Fibroblast of skin of right biceps (primary cell): ENCODE data around the gene RAB5A.
"Not testable (repeated sequence)": the region's sequence is repeated elsewhere in the genome, so short reads cannot be mapped to it uniquely, and the experiment has no call there.

Experiments used
- DNase-seq: peaks from one replicate; pipeline ENCODE4 v3.0.0-alpha.2; 2013

RAB5A gene

DNA sequence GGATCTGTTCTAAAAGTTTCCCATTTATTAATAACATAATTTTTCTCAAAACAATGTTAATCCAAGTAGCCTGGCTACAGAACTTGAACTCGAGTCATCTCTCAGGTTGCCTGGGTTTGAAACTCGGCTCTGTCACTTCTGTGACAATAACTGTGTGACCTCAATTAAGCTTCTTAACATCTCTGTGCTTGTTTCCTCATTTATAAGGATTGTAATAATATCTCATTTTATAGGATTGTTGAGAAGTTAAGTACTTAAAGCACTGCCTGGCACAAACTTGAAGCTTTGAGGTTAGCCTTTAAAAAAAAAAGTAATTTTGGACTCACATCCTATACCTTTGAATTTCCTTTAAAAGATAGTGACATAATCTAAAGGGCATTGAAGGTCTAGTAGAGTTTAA, 3.4 kb downstream of the RAB5A start:
- DNase-seq: no peak

DNA sequence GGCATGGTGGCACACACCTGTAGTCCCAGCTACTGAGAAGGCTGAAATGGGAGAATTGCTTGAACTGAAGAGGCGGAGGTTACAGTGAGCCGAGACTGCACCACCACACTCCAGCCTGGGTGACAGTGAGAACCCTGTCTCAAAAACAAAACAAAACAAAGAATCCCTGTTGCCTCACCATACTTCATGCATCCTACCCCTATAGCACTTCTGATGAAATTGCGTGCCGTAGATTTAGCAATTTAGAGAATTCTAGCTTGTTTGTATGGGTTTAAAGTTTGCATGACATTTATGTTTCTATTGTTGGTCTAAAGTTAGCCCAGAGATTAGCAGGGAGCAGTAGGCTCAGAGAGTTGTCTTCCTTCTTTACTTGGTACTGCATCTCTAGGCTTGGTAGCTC, 7.8 kb downstream of the RAB5A start:
- no peak for DNase-seq

DNA sequence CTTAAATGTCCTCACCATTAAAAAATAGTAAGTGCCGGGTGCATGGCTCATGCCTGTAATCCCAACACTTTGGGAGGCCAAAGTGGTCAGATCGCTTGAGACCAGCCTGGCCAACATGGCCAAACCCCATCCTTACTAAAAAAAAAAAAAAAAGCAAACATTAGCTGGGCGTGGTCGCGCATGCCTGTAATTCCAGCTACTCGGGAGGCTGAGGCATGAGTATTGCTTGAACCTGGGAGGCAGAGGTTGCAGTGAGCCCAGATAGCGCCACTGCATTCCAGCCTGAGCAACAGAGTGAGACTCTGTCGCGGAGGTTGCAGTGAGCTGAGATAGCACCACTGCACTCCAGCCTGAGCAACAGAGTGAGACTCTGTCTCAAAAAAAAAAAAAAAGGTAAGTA, 10.5 kb downstream of the RAB5A start:
- not testable (repeated sequence) for DNase-seq

DNA sequence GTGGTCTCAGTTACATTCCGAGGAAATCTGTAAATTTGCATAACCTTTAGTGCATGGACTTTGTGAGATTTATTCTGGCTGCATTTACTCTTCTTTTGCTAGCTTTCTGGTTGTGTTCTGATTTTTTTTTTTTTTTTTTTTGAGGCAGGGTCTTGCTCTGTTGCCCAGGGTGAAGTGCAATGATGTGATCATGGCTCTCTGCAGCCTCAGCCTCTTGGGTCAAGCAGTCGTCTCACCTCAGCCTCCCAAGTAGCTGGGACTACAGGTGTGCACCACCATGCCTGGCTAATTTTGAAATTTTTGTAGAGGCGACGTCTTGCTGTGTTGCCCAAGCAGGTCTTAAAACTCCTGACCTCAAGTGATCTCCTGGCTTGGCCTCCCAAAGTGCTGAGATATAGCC, 12.6 kb downstream of the RAB5A start:
- no peak for DNase-seq

DNA sequence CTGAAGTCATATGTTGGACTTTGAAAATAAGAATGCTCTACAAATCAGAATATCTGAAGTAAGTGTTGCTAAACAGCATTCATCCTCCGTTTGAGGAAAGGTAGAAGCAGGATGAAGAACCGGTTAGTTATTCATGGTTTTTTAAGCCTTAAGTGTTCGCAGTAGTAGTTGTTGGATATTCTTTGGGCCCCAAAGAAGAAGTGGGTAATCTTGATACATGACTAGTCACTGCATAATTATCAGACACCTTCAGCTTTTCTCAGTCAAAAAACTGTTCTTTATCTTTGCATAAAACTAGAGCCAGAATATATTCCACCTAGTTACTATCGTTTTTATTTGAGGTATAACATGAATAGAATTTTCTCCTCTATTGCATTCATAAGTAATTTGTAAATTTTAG, 13.8 kb downstream of the RAB5A start:
- no peak for DNase-seq

DNA sequence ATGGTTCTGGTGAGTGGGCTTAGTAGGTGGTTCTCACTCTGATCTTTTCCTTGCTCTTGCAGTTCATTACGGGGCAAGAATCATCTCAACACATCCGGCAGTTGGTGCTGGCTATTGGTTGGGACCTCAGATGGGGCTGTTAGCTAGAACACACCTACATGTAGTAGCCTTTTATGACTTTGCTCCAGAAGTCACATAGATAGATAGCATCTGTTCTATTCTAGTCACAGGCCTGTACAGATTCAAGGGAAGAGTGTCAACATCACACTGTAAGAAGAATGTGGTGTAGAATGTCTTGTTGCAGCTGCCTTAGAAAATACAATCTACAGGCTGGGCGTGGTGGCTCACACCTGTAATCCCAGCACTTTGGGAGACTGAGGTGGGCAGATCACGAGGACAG, 15.1 kb downstream of the RAB5A start:
- no peak for DNase-seq

DNA sequence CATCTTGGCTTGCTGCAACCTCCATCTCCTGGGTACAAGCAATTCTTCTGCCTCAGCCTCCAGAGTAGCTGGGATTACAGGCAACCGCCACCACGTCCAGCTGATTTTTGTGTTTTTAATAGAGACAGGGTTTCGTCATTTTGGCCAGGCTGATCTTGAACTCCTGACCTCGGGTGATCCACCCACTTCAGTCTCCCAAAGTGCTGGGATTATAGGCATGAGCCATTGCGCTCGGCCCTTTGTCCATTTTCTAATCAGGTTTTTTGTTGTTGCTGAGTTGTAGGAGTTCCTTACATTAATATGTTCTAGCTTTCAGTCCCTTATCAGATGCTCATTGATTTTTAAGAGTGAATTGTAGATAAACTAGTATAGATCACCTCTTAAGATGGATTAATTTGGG, 20.3 kb downstream of the RAB5A start:
- no peak for DNase-seq

DNA sequence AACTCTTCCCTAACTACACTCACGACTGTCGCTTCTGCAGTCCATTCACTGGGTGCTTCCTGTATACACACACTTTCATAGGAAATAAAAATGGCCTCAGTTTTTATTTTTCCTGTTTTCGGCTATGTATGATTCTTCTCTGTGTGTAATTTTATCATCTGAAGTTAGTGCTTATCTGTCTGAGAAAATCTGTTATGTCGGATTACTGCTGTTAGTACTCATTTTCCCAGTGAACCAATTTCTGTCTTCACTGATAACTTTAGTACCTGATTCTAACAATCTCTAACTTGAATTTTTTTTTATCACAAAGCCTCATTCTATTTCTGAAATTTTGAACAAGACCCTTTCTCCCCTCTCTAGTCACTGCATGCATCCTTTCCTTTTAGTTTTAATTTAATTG, 20.9 kb downstream of the RAB5A start:
- DNase-seq: no peak

DNA sequence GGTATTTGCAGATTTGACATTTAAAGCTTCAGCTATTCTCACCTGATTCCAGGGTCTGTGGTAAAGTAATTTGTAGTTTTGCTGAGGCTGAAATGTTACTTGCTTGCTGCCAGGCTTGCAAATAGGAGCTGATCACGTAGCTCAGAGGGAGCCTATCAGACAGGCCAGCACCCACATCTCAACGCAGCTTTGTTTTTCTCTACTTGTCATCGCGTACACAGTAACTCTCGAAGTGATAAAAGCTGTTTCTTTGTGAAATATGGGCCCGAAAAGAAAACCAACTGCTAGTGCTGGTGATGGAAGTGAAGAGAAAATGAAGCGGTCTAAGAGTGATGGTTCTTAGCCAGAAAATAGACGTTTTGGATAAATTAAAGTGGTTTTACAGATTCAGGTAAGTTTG, 23.4 kb downstream of the RAB5A start:
- DNase-seq: no peak

DNA sequence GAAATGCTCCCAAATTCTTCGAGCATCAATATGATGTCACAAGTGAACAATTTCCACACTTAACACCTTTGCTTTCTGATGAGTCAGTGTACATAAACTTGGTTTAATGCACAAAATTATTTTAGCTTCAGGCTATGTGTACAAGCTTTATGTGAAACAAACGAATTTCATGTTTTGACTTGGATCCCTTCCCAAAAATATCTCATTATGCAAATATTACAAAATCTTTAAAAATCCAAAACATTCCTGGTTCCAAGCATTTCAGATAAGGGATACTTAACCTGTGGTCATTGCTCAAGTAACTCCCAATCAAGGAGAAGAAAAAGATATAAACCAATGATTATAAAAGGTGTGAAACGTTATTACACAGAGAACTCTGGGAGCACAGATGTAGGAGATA, 25.2 kb downstream of the RAB5A start:
- DNase-seq: peak; percentile 56

DNA sequence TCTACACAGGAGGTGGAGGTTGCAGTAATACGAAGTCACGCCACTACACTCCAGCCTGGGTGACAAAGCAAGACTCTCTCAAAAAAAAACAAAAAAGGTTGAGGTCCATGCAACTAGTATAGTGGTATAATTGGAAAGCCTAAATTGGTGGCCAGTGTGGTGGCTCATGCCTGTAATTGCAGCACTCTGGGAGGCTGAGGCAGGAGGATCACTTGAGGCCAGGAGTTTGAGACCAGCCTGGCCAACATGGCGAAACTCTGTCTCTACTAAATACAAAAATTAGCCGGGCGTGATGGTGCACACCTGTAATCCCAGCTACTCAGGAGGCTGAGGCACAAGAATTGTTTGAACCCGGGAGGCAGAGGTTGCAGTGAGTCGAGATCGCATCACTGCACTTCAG, 42.0 kb downstream of the RAB5A start:
- DNase-seq: not testable (repeated sequence)

DNA sequence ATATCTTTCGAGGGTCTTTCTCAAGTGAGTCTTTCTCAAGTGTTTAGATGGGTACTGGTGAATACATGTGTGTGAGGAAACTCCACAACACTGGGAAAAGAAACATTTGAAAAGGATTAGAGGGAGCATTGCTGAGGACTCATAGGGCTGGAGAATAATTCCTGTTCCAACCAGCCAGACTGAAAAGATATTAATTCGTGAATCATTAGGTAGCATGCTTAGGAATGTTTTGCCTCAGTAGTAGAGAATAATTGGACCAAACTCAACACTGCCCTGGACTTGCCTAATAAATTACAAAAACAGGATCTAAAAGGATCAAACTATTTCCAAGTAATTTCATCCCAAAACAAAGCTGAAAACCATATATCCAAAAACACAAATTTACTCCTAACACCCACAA, 47.9 kb downstream of the RAB5A start:
- DNase-seq: peak; percentile 3

DNA sequence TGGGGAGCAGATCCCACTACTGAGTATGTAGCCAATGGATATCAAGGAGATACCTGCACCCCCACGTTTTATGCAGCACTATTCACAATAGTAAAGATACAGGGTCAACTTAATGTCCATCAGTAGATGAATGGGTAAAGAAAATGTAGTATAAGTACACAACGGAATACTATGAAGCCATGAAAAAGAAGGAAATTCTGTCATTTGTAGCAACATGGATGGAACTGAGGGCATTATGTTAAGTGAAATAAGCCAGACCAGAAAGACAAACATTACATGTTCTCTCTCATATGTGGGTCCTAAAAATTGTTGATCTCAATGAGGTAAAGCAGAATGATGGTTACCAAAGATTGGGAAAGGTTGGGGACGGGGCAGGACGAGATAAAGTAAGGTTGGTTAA, 50.6 kb downstream of the RAB5A start:
- DNase-seq: no peak

DNA sequence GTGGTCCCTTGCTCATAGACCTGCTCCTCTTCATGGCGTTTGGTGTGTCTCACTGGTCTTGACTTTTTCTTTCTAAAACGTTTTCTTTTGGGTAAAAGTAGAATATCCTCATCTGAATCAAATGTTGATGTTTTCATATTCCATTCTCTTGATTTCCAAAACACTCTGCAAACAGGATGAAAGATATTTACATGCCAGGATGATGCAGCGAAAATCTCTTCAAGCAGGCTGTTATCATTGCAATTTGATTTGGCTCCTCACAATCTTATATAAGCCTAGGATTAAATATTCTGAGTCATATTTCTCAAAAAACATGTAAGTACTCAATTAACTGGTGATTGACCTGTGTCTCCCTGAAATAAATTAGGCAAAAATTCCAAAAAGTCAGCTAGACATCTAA, 55.0 kb downstream of the RAB5A start:
- DNase-seq: no peak

DNA sequence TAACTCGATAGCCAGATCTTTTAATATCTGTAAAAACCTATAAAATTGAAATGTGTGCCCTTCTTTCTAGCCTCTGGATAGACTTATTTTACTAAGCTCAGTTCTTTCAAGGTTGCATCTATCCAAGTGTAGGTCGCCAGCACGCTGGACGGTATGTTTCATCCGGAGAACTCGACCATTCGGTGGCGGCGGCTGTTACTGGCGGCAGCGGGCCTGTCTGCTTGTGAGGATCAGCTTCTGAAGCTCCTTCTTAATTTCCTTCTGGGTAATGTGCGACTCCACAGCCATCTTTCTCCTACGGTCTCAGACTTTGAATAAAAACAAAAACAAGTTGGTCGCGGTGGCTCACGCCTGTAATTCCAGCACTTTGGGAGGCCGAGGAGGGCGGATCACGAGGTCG, 61.1 kb downstream of the RAB5A start:
- no peak for DNase-seq

DNA sequence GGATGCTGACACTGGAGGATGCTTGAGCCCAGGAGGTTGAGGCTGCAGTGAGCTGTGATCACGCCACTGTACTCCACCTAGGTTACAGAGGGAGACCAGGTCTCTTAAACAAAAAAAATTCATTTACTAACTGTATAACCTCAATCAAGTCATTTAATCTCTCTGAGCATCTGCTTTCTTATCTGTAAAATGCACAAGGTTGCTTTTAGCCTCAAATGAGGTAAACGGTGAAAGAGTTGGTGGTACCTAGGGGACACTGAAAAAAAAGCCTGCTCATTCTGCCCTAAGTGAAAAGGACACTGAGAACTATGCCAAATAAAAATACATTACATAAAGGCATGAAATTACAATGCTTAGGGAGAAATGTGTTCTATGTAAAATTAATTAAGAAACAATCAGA, 61.7 kb downstream of the RAB5A start:
- no peak for DNase-seq

DNA sequence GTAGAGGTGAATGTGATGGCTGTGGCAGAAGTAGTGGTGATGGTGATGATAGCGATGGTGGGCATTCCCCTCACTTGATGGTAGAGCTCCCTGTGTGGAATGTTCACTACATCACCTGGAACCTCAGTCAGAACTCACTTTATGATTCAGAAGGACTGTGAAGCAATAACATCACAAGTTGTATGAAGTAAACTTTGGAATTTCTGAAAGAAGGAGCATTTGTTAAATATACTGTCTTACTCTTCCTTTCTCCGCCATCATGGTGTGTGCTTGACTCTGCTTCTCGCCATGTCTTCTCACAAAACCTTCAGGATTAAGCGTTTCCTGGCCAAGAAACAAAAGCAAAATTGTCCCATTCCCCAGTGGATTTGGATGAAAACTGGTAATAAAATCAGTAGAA, 65.3 kb downstream of the RAB5A start, which contains the start of gene PP2D1:
PP2D1 (minus strand) TSS at position 101 of the 400 bp plus-strand sequence. CDS start 192 bp downstream, outside the sequence.
- no peak for DNase-seq

DNA sequence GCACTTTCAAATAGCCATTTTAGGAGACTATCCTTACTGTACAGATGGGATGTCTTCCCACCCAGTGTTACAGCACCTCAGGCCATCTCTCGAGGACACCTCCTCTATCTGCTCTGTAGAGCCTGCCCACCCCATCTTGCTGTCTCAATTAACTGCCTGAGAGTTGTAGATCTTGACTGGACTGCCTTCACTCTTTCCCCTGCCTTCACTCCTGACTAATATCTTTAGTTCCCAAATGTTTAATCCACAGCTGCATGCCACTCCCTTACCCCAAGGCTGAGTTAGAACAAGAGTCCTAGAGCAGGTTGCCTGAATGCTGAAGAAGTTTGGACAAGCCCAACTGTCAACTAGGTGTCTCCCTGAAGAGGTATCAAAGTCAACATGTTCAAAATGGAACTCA, 66.5 kb downstream of the RAB5A start:
- DNase-seq: no peak

DNA sequence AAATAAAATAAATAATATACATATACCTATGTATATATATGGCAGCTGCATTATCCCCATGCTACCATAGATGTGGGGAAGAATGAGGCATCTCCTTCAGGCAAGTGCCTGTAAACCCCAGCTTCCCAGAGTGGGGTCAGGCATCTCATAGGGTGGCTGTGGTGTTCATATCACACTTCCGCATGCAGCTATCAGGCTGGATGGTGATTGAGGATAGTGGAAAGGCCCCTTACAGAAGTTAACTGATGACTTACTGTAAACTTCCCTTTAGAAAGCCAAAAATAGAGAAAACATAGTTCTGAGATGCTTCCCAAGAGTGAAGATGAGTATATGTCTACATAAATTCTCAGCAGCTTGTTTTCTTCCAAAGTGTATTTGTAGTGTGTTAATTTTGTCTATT, 68.6 kb downstream of the RAB5A start:
- DNase-seq: no peak

DNA sequence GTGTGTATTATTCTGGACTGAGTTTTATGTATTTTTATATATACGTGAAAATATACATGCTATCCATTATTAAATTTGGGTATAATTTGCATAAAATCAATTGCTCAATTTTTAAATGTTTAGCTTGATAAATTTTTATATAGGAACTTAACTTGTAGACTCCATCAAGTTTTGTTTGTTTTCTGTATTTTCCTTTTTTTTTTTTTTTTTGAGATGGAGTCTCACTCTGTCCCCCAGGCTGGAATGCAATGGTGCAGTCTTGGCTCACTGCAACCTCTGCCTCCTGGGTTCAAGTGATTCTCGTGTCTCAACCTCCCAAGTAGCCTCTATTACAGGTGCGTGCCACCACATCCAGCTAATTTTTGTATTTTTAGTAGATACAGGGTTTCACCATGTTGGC, 69.2 kb downstream of the RAB5A start:
- DNase-seq: not testable (repeated sequence)

DNA sequence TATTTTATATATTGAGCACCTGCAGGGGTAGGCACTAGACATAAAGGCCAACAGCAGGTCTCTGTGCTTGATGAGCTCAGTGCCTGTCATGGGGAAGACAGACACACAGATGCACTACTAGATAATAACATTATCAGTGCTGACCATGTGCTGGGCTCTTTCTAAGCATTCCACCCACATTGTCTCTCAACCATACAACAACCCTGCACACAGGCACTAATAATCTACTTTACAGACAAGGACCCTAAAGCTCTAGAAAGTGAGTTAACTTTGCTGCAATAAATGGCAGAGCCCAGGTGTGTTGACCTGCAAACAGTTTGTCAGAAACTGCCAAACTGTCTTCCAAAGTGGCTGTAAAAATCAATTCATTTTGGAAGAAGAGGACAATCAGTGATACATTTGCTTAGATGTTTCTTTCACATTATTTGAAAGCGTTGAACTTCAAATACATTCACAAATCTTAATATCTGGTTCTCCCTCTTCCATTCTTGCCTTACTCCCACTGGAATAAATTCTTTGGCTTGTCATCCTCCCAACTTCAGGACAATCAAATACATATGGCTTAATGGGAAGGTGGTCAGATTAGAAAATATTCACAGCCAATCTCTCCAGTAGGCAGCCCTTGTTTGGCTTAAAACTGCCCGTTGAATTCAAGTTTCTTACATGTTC, 76.2 kb downstream of the RAB5A start:
- DNase-seq: no peak

DNA sequence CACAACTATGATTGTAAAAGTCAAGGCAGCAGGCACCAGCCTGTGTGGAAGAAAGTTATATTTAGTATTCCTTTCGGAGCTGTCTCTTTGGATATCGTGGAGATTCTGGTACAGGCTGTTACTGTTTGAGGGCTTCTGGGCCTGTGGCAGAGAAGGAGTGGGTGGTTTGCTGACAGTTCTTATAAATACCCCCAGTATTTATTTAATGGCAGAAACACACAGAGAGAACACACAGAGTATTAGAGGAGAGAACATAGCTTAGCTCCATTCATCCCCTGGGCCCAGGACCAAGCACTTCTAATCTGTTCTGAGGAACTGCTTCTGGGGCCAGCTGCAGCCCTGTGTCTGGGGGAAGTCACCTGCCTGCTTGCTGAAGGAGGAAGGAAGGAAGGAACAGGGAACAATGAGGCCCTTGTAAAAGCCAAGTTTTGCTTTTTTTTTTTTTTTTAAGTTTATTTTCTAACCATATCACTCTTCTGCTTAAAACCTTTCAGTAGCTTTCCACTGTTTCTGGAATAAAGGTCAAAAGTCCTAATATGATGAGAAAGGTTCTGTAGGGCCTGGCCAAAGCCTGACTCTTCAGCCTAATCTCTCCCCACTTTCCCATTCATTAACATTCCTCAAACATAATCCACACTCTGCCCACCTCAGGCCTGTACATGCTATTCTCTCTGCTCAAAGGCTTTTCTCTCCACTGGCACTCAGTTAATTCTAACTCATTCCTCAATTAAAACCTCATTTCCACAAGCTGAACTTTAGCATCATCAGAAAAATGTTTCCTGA, 76.9 kb downstream of the RAB5A start:
- DNase-seq: no peak

DNA sequence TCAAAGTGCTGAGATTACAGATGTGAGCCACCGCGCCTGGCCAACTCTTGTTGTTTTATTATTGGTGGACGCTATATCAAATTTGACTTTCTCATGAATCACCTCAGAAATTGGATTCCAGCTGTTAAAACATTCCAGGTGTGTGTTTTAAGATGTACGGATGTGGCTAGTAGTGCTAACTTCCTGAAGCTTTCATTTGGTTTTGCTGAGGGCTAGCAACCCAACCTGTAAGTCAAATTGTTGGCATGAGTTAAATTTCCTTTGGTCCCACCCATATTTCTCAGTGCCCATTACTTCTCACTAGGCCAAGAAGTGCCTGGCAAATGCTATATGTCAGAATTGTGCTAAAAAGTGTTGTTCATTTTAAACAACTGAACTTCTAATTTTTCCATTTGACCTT, 80.2 kb downstream of the RAB5A start:
- no peak for DNase-seq

DNA sequence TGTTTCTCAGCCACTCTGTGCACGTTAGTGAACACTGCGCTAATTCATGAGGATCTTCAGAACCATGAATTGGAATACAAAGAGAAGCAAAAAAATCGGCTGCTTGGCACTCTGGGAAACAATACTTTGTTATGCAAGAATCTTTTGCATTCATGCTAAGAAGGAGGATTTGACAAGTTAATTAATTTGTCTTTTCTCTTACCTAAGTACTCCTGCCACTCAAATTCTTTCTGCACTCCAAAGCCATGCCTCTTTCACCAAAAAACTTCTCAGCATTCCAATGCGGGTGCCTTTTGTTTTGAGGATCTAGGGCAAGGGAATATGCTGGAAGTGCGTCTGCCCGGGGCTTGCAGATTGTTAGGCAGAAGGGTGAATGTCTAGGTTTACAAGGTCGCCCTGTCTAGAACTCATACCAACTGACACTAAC, 82.0 kb downstream of the RAB5A start:
- no peak for DNase-seq

DNA sequence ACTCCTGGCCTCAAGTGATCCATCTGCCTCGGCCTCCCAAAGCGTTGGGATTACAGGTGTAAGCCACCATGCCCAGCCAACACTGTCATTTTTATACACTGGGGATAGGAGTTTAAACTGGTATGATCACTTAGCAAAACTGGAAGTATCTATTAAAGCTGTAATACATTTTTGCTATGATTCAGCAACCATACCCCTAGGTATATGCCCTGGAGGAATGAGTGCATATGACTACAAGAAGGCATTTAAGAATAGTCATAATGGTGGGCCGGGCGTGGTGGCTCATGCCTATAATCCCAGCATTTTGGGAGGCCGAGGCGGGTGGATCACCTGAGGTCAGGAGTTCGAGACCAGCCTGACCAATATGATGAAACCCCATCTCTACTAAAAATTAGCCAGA, 85.0 kb downstream of the RAB5A start:
- not testable (repeated sequence) for DNase-seq
